Suppressor macrophage (primary cell): ENCODE results near the gene HGS.

ENCODE experiments used
- DNase-seq, 4 experiments: peaks; one replicate each; pipeline ENCODE4 v3.0.0-alpha.2; 2020 to 2022

The HGS gene

DNA sequence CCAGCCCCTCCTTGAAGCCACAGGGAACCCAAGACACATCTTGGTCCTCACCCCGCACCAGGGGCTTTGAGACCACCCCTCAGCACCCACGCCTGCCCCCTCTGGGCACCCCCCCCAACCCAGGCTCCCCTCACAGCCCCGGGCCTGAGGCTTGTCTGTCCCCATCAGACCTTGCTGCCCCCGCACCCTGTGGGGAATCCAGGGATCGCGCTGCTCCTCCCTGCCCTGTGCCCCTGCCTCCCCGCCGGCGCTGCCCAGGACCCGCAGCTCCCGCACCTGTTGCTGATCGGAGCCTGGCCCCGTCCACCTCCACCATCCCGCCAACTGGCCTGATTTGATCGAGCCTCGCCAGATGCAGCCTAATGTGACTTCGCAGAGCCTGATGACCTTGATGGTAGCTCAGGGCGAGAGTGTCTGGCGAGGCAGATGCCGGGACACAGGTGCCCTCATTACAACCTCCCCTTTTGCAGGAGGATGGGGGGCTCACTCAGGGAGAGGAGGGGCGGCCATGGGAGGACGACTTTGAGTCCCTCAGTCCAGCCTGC is 57.3 kb downstream of the HGS start:
- no peak for DNase-seq

DNA sequence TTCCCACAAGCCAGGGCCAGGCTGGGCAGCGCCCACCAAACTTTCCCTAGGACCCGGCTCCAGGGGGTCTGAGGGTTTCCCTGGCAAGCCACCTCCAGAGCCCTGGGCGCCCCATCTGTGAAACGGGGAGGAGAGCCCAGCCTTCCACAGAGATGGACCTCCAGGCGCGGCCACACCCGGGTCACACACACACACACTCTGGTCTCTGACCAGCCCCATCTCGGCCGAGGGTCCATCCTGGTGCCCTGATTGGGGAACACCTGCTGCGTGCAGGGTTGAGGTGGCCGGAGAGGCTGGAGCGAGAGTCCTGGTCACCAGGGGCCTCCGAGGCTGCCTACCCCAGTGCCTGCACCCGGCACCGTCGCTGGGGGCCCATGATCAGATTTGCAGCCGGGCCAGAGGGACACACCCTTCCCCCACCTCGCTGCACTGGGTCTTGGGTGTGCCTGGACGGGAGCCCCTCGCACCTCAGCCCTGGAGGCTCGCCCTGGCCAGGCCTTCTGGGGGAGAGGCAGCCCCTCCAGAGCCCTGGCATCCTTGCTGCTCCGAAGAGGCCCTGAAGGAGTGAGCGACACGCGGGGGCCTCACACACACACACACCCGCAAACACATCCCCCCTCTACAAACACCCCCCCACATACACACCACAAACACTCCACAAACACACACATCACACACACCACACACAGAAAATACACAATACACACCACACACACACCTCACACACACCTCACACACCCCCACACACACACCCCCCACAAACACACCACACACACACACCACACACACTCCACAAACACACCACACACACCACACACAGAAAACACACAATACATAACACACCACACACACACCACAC is 58.0 kb downstream of the HGS start:
- no peak for DNase-seq
